GM18526 (cell line): ENCODE measurements around the gene FDPS.

Experiments used
- POLR2A ChIP-seq: IDR thresholded peaks from 3 replicates; pipeline ENCODE4 v1.6.1; 2011; ENCODE audit not compliant: insufficient read length; ENCODE audit errors: extremely low read depth

The FDPS gene

GRCh38 chr1:155277902-155278688, 30.6 kb upstream of the FDPS start:
- no peak for TF ChIP-seq POLR2A

GRCh38 chr1:155278689-155279160, 29.9 kb upstream of the FDPS start:
- no peak for TF ChIP-seq POLR2A

- TF ChIP-seq POLR2A = no peak
Observed at GRCh38 chr1:155279268-155279667, 29.4 kb upstream of the FDPS start.

GRCh38 chr1:155282488-155283091, 26.1 kb upstream of the FDPS start:
- TF ChIP-seq POLR2A = no peak

- TF ChIP-seq POLR2A = no peak
Observed at GRCh38 chr1:155284476-155284875, 24.2 kb upstream of the FDPS start.

GRCh38 chr1:155285063-155285462, 23.6 kb upstream of the FDPS start:
- no peak for TF ChIP-seq POLR2A

- no peak for TF ChIP-seq POLR2A
Observed at GRCh38 chr1:155285631-155286044, 23.0 kb upstream of the FDPS start.

DNA sequence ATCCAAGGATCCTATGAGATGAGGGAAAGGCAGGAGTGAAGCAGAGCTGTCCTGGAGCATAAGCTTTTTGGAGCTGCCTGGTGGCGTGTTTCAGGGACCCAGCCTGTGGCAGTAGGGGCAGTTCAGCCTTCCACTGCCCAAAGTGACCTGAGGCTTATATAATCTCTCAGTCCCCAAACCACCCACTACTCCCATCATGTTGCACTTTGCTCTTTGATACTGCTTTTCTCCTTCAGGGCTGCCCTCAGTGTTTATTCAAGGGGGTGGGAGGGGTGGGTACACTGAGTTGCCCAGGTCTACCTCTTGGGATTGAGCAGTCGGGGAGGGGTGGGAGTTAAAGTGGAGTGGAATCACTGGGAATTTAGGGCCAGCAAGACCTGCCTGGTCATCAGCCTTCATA, 22.1 kb upstream of the FDPS start:
- no peak for TF ChIP-seq POLR2A

DNA sequence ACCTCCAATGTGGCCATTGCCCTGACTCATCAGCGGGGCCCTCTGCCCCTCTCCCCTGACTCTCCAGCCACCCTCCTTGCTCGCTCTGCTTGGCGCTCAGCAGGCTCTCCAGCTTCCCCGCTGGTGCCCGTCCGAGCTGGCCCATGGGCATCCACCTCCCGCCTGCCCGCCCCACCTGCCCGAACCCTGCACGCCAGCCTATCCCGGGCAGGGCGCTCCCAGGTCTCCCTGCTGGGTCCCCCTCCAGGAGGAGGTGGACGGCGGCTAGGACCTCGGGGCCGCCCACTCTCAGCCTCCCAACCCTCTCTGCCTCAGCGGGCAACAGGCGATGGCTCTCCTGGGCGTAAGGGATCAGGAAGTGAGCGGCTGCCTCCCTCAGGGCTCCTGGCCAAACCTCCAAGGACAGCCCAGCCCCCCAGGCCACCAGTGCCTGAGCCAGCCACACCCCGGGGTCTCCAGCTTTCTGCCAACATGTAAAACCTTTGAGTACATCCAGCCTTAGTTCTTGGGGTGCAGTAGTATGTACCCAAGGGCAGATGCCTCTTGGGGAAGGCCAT, 20.6 kb upstream of the FDPS start:
- TF ChIP-seq POLR2A = no peak

GRCh38 chr1:155293086-155293749, 15.4 kb upstream of the FDPS start:
- no peak for TF ChIP-seq POLR2A

GRCh38 chr1:155294520-155295182, 14.0 kb upstream of the FDPS start:
- TF ChIP-seq POLR2A = no peak

DNA sequence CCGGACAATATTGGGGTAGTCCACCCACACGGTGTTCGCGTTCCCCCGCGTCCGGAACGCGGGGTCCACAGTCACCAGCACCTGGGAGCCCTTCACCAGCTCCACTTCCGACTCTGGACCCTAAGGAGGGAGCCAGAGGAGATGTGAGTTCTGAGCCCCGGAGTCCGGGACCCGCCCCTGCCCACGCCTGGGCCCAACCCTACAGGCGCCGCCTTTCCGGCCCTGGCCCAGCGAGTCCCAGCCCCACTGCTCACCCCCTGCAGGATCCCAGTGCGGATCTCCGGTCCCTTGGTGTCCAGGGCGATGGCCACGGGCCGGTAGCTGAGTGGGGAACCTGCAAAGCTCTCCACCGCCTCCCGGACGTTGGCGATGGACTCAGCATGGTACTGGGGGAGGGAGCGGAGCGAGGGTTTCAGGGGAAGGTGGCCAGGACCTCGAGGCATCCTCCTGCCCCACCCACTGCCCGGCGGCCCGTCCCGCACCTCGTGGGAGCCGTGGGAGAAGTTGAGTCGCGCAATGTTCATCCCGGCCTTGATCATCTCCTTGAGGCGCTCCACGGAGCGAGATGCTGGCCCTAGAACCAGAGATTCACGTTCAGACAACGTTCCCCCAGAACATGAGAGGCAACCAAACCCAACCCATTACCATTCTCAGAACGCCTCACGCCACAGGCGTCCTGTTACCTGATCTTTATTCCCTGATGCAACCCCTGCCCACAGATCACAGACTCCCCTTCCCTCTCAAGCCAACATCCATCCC, 13.3 kb upstream of the FDPS start:
- no peak for TF ChIP-seq POLR2A

GRCh38 chr1:155295942-155296267, 12.8 kb upstream of the FDPS start:
- no peak for TF ChIP-seq POLR2A

GRCh38 chr1:155296661-155297060, 12.0 kb upstream of the FDPS start:
- no peak for TF ChIP-seq POLR2A

- no peak for TF ChIP-seq POLR2A
Observed at GRCh38 chr1:155297384-155297783, 11.3 kb upstream of the FDPS start.
